MM.1S (cell line): ENCODE results near the gene PPM1K.

Source experiments
- CTCF ChIP-seq: fragments of 300-600 bp; sonication (generic); IDR thresholded peaks from 2 replicates; pipeline ENCODE4 v1.5.1; 2016; ENCODE audit warnings: antibody characterized with exemption, low read length, mixed read lengths
- EZH2 ChIP-seq: fragments of 300-600 bp; sonication (generic); optimal IDR thresholded peaks from 2 replicates; pipeline ENCODE3; 2017; ENCODE audit warnings: low read depth, mild to moderate bottlenecking, antibody characterized with exemption, low read length, mixed read lengths
- EZH2phosphoT487 ChIP-seq: fragments of 300-600 bp; sonication (generic); IDR thresholded peaks from 2 replicates; pipeline ENCODE4 v1.6.1; 2018; ENCODE audit warnings: antibody characterized with exemption, low read length

GRCh38 chr4:88247148-88247547 lies 37.2 kb downstream of the PPM1K start:
- TF ChIP-seq CTCF: no peak
- no peak for TF ChIP-seq EZH2phosphoT487
- no peak for TF ChIP-seq EZH2
